ENCODE data around the gene CARD11.

The CARD11 gene

DNA sequence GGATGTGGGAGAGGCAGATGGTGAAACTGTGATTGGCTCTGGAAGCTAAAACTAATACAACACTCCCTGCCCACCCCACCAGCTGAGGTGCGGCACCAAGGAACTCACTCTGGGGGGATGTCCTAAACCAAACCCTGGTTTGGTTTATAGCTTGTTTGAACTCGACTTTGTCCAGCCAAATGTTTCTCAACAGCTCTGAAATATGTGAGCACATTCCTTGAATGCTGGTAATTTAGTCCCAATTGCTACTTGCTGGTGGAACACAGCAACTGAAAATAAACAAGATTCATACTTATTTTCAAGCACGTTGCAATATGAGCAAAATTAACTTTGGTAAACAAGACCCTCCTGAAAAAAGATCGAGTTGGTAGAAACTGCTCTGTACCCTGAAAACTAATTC is 39.7 kb upstream of the CARD11 start:
- Histone ChIP-seq H3K36me3 (no peaks in the 10 kb centered on the region), H3K4me3 (ENCODE audit: low read depth, low read length) (no peak overlapping the region), H3K27me3 (ENCODE audit: insufficient read depth, low read depth, severe bottlenecking) (no peaks in the 10 kb centered on the region), H3K9me3 (ENCODE audit: severe bottlenecking) (peaks cover 2% of the 10 kb centered on the region), H3K27ac (no peak overlapping the region)
- DNase-seq: no peak
- TF ChIP-seq, protein P1, sequence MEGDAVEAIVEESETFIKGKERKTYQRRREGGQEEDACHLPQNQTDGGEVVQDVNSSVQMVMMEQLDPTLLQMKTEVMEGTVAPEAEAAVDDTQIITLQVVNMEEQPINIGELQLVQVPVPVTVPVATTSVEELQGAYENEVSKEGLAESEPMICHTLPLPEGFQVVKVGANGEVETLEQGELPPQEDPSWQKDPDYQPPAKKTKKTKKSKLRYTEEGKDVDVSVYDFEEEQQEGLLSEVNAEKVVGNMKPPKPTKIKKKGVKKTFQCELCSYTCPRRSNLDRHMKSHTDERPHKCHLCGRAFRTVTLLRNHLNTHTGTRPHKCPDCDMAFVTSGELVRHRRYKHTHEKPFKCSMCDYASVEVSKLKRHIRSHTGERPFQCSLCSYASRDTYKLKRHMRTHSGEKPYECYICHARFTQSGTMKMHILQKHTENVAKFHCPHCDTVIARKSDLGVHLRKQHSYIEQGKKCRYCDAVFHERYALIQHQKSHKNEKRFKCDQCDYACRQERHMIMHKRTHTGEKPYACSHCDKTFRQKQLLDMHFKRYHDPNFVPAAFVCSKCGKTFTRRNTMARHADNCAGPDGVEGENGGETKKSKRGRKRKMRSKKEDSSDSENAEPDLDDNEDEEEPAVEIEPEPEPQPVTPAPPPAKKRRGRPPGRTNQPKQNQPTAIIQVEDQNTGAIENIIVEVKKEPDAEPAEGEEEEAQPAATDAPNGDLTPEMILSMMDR (IDR thresholded peaks at IDR 0.05; ENCODE audit: low read depth, low read length): no peak

DNA sequence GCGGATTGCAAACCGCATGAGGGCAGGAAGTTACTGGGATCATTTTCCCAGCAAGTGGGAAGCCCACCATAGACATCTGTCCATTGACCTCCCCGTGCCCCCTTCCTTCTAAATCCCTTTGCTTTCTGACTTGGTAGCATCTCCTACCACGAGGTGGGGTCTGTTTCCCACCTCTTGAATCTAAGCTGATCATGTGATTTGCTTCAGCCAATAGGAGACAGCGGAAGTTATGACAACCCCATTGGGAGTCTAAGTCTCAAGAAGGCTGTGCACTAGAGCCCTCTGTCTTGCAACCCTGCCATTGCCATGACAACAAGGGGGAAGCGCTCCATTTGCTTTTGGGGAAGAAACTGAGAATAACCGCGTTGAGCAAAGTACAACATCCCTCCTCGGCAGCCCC is 39.2 kb upstream of the CARD11 start:
- TF ChIP-seq, protein P1 (IDR thresholded peaks at IDR 0.05; ENCODE audit: low read depth, low read length): no peak
- no peak for DNase-seq
- Histone ChIP-seq H3K4me3 (ENCODE audit: low read depth, low read length) (no peak overlapping the region), H3K9me3 (ENCODE audit: severe bottlenecking) (peaks cover 2% of the 10 kb centered on the region), H3K27ac (no peak overlapping the region), H3K36me3 (no peaks in the 10 kb centered on the region), H3K27me3 (ENCODE audit: insufficient read depth, low read depth, severe bottlenecking) (no peaks in the 10 kb centered on the region)

DNA sequence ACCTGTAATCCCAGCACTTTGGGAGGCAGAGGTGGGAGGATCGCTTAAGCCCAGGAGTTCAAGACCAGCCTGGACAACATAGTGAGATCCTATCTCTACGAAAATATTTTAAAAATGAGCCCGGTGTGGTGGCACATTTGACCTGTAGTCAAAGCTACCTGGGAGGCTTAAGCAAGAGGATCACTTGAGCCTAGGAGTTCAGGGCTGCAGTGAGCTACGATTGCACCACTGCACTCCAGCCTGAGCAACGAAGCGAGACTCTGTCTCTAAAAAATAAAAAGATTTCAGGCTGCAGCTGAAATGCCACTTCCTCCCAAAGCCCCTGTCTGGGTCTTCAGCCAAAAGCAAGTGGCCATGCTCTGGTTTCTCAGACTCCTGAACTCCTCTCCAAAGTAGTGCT is 38.7 kb upstream of the CARD11 start:
- no peaks in the 10 kb centered on the region for H3K27me3 ChIP-seq (ENCODE audit: insufficient read depth, low read depth, severe bottlenecking)
- H3K27ac ChIP-seq: no peak overlapping the region
- no peak for DNase-seq
- peaks cover 2% of the 10 kb centered on the region for H3K9me3 ChIP-seq (ENCODE audit: severe bottlenecking)
- TF ChIP-seq, protein P1 (IDR thresholded peaks at IDR 0.05; ENCODE audit: low read depth, low read length): no peak
- H3K4me3 ChIP-seq (ENCODE audit: low read depth, low read length): no peak overlapping the region
- H3K36me3 ChIP-seq: no peaks in the 10 kb centered on the region

DNA sequence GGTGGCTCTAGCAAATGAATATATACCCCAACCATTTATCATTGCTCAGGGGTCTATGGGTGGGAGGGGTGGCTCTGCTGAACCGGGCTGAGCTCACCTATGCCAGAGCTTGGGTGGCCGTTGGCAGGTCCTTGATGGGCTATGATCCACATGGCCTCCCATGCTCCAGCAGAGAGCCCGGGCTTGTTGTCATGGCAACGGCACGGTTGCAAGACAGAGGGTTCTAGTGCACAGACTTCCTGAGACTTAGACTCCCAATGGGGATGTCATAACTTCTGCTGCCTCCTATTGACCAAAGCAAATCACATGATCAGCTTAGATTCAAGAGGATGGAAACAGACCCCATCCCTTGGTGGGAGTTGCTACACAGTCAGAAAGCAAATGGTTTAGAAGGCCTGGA is 36.4 kb upstream of the CARD11 start:
- no peaks in the 10 kb centered on the region for H3K36me3 ChIP-seq
- H3K4me3 ChIP-seq (ENCODE audit: low read depth, low read length): no peak overlapping the region
- H3K27me3 ChIP-seq (ENCODE audit: insufficient read depth, low read depth, severe bottlenecking): no peaks in the 10 kb centered on the region
- TF ChIP-seq, protein P1 (IDR thresholded peaks at IDR 0.05; ENCODE audit: low read depth, low read length): no peak
- no peak for DNase-seq
- no peak overlapping the region for H3K27ac ChIP-seq
- peaks cover 2% of the 10 kb centered on the region for H3K9me3 ChIP-seq (ENCODE audit: severe bottlenecking)

DNA sequence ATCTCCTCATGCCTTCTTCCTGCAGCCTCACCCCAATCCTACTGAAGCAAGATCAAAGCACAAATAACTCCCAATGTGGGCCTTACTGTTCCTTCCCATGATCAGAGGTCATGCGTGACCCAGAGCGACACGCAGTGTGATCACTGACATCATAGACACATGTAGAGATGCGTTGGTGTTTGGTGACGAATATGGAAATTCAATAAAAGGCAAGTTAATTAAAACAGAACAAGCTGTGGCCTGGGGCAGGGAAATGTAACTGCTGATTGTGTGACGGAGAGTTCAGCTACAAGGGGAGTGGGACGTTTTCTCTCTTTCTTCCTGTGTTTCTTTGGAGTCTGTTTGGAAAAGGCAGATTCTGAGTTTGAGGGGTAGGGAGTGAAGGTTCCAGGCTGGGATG is 34.8 kb upstream of the CARD11 start:
- TF ChIP-seq, protein P1 (IDR thresholded peaks at IDR 0.05; ENCODE audit: low read depth, low read length): no peak
- no peak for DNase-seq
- no peaks in the 10 kb centered on the region for H3K27me3 ChIP-seq (ENCODE audit: insufficient read depth, low read depth, severe bottlenecking)
- no peak overlapping the region for H3K27ac ChIP-seq
- H3K9me3 ChIP-seq (ENCODE audit: severe bottlenecking): peaks cover 2% of the 10 kb centered on the region
- no peaks in the 10 kb centered on the region for H3K36me3 ChIP-seq
- H3K4me3 ChIP-seq (ENCODE audit: low read depth, low read length): no peak overlapping the region

DNA sequence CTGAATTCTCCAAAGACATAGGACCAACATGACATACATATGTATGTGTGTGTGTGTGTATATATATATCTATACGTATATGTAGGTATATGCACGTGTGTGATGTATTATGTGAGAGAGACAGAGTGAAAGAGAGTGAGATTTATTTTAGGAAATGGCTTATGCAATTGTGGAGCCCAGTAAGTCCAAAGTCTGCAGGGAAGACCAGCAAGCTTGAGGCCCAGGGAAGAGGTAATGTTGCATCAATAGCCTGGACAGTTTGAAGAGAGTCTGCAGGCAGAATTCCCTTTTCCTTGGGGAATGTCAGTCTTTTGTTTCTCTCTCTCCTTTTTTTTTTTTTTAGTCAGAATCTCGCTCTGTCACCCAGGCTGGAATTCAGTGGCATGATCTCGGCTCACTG is 33.0 kb upstream of the CARD11 start:
- Histone ChIP-seq H3K36me3 (no peaks in the 10 kb centered on the region), H3K9me3 (ENCODE audit: severe bottlenecking) (no peaks in the 10 kb centered on the region)

More for the DNA sequence above, 33.0 kb upstream of the CARD11 start:
- TF ChIP-seq, protein P1 (IDR thresholded peaks at IDR 0.05; ENCODE audit: low read depth, low read length): no peak
- Histone ChIP-seq H3K27ac (no peak overlapping the region), H3K4me3 (ENCODE audit: low read depth, low read length) (no peak overlapping the region), H3K27me3 (ENCODE audit: insufficient read depth, low read depth, severe bottlenecking) (no peaks in the 10 kb centered on the region)
- no peak for DNase-seq

All from WERI-Rb-1 (cell line).